ENCODE data around the gene ACP7. TPM values are rescaled to one million over a fixed set of nuclear protein-coding genes. Genes with fewer than 3 reads are reported as not detected.
A peak's percentile ranks its signal among the peaks of the same experiment; 100 is the strongest.

Gene ACP7
- total and polyA plus RNA-seq, 2 of the 8 experiments (the other 6 are each of a cell fraction or from before 2014, with no cell fraction given), result 0.27 to 0.50 TPM

DNA sequence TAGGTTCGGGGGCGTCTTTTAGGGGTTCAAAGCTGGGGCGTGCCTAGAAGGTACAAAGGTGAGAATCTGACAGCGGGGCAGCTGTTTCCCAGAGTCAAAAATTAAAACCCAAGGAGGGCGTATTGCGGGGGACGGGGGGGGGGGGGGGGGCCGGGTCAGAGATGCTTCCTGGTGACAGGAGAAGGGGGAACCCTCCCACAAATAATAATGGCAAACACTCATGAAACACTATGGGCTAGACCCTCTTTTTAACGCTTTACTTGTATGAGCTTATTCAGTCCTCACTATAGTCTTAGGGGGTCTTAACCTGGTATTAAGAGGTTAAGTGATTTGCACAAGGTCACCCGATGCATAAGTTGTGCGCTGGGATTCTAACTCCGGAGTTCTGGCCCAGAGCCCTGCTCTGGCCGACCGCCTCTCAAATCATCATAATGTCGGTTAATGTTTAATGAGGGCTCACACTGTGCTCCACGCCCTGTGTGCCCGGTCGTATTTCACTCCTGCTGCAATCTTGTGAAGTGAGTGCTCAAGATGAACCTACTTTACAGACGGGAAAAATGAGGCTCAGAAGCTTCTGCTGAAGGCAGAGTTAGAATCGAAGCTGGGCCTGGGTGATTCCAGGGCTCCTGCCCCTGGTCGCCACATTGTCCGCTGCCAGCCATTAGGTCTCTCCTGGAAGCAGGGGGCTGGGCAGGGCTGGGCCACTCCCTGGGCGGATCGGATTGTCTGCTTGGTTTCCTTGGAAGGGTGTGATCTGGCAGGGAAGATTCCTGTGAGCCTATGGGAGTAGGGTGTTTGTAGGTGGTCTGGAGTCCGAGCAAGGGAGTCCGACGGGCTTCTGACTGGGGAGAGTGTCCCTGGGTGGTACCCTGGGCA is 42.4 kb downstream of the ACP7 start:
- no peak overlapping the region for H3K56ac ChIP-seq (replicated peaks; ENCODE audit: insufficient read length, low read depth, low read length)
- FAIRE-seq, result no peak
- H3K36me3 ChIP-seq (ENCODE audit: control insufficient read depth in 2 of 4, insufficient read depth in 4 of 4, low read length in 3 of 4), result no peaks in the 10 kb centered on the region
- POLR2A ChIA-PET (ENCODE audit: partially characterized antibody), result interaction anchor here (0.7 to 2.9 kb wide), 8 partner anchors 9 to 69 kb away, joined by 3 to 9 read pairs (median 4); no protein-coding TSS in a partner anchor
- H2BK12ac ChIP-seq (ENCODE audit: low read depth, low read length), result no peak overlapping the region
- no peak overlapping the region for H2AFZ ChIP-seq (ENCODE audit: low read length)
- H3K9ac ChIP-seq (replicated peaks in 1 of 4; ENCODE audit: extremely low read depth in 1 of 4, low read depth in 3 of 4, low read length in 3 of 4), result no peak overlapping the region; a peak in 3 of 7 replicates
- no peak overlapping the region for H4K91ac ChIP-seq (replicated peaks; ENCODE audit: insufficient read length, low read length)
- peaks cover 20% of the 10 kb centered on the region for H3K79me1 ChIP-seq (ENCODE audit: low read depth, low read length)
- CTCF ChIA-PET (ENCODE audit: partially characterized antibody), result interaction anchor here (1.1 to 1.7 kb wide), 4 partner anchors 10 to 40 kb away, joined by 3 to 7 read pairs (median 6); no protein-coding TSS in a partner anchor
- H3K9me3 ChIP-seq (ENCODE audit: insufficient read depth in 2 of 2, low read depth in 1 of 2, low read length in 1 of 2), result no peaks in the 10 kb centered on the region
- peaks cover 0 to 22% (median 11%) of the 10 kb centered on the region in 4 experiments; a peak in 6 of 7 replicates for H3K4me1 ChIP-seq (replicated peaks in 1 of 4; ENCODE audit: control insufficient read depth in 3 of 4, insufficient read depth in 4 of 4, low read length in 3 of 4)
- no peak overlapping the region for H2BK15ac ChIP-seq (ENCODE audit: low read length)
- H3K4ac ChIP-seq (replicated peaks; ENCODE audit: insufficient read length, low read depth, low read length), result no peak overlapping the region
- H3K79me2 ChIP-seq (ENCODE audit: control insufficient read depth in 1 of 2, insufficient read depth in 2 of 2, low read length in 2 of 2), result peaks cover 18 to 55% of the 10 kb centered on the region in 2 experiments
- H3K18ac ChIP-seq (ENCODE audit: extremely low read depth, low read length), result no peak overlapping the region
- H3K27ac ChIP-seq (ENCODE audit: low read depth, low read length), result no peak overlapping the region
- H4K8ac ChIP-seq (ENCODE audit: extremely low read depth, insufficient read depth, low read length), result peak overlapping the region; percentile 11; the same call in 1 of the 2 replicates
- no peak overlapping the region for H4K5ac ChIP-seq (ENCODE audit: insufficient read length, low read depth, low read length)
- H3K4me2 ChIP-seq (ENCODE audit: insufficient read depth in 1 of 2, low read depth in 2 of 2, low read length in 2 of 2), result peak overlapping the region; percentile 72 to 90
- no peak overlapping the region for H2BK20ac ChIP-seq (ENCODE audit: low read length)
- no peak for DNase-seq (ENCODE audit: low read depth in 1 of 2, low spot score in 2 of 2)
- no peaks in the 10 kb centered on the region for H3K27me3 ChIP-seq (replicated peaks in 1 of 4; ENCODE audit: control insufficient read depth in 3 of 4, extremely low read depth in 1 of 4, insufficient read depth in 3 of 4, low read length in 3 of 4)
- no peak overlapping the region for H3K23ac ChIP-seq (ENCODE audit: insufficient read length)
- H3K4me3 ChIP-seq (ENCODE audit: extremely low read depth in 1 of 4, insufficient read depth in 2 of 4, low read depth in 3 of 4, low read length in 4 of 4), result peak overlapping the region; percentile 73 to 94 (median 78)
- H2AK5ac ChIP-seq (ENCODE audit: low read depth, low read length), result no peak overlapping the region
- TF ChIP-seq TBP (IDR thresholded peaks at IDR 0.05; ENCODE audit: low read depth, low read length), result no peak
- no peak for TF ChIP-seq KDM5A (IDR thresholded peaks at IDR 0.05; ENCODE audit: low read length)
- no peak for TF ChIP-seq ASH2L (IDR thresholded peaks at IDR 0.05; ENCODE audit: low read length)
- no peak for TF ChIP-seq EGR1 (IDR thresholded peaks at IDR 0.05; ENCODE audit: borderline replicate concordance, low read depth, low read length)
- 0 out of 2 replicates have a peak, but pooled peaks have one; percentile 24 for TF ChIP-seq KDM1A (IDR thresholded peaks at IDR 0.05; ENCODE audit: borderline replicate concordance, low read length)
- TF ChIP-seq SP4 (IDR thresholded peaks at IDR 0.05; ENCODE audit: low read length), result no peak
- TF ChIP-seq TAF1 (IDR thresholded peaks at IDR 0.05; ENCODE audit: low read depth, low read length), result no peak
- H4K20me1 ChIP-seq (replicated peaks in 1 of 2; ENCODE audit: control insufficient read depth in 1 of 2, insufficient read depth in 2 of 2, low read length in 2 of 2), result peaks cover 10 to 30% of the 10 kb centered on the region in 2 experiments
- no peaks in the 10 kb centered on the region; the same call in 1 of the 2 replicates for H3K23me2 ChIP-seq (ENCODE audit: low read depth, low read length)
- H3K14ac ChIP-seq (ENCODE audit: insufficient read length), result no peak overlapping the region
- 37% methylated on average over 25 of the region's 27 CpGs; no CpG with 5 or more reads in 1 of the 2 experiments for WGBS, 2 experiments (ENCODE audit: extremely low coverage in 1 of 2, insufficient coverage in 1 of 2, insufficient read length in 1 of 2, insufficient replicate concordance in 2 of 2, low coverage in 1 of 2, low lambda C conversion rate in 2 of 2, missing lambda C conversion rate in 1 of 2)
- no peak overlapping the region for H2BK120ac ChIP-seq (replicated peaks; ENCODE audit: low read depth, low read length)
- H2BK5ac ChIP-seq (ENCODE audit: low read depth, low read length), result peak overlapping the region; percentile 94
